Neural cell (in vitro differentiated cells): Measurements from ENCODE around the gene TSPAN14.

Source experiments
- CTCF ChIP-seq: fragments of 450-650 bp; IDR thresholded peaks from 2 replicates; pipeline ENCODE4 v1.5.1; 2014; ENCODE audit warnings: antibody characterized with exemption, mild to moderate bottlenecking, moderate library complexity; ENCODE audit not compliant: poor library complexity, severe bottlenecking
- EP300 ChIP-seq: fragments of 450-650 bp; conservative IDR thresholded peaks from 2 replicates; pipeline ENCODE4 v1.6.1; 2014; ENCODE audit warnings: antibody characterized with exemption, mild to moderate bottlenecking, moderate library complexity; ENCODE audit not compliant: poor library complexity, severe bottlenecking
- EZH2 ChIP-seq: fragments of 200-600, 300-800 bp; shearing (Covaris generic), sonication (generic); IDR thresholded peaks from 2 replicates; pipeline ENCODE4 v1.6.1; 2014; ENCODE audit warnings: antibody characterized with exemption, low read length, borderline replicate concordance, mild to moderate bottlenecking; ENCODE audit not compliant: insufficient read depth, poor library complexity, severe bottlenecking
- RAD21 ChIP-seq: fragments of 450-650 bp; conservative IDR thresholded peaks from 2 replicates; pipeline ENCODE4 v1.6.1; 2014; ENCODE audit warnings: antibody characterized with exemption, mild to moderate bottlenecking, moderate library complexity
- REST ChIP-seq: IDR thresholded peaks from 2 replicates; pipeline ENCODE4 v1.6.1; 2012; ENCODE audit warnings: borderline replicate concordance
- SMC3 ChIP-seq: fragments of 450-650 bp; conservative IDR thresholded peaks from 2 replicates; pipeline ENCODE4 v1.6.1; 2014; ENCODE audit warnings: antibody characterized with exemption, mild to moderate bottlenecking, moderate library complexity; ENCODE audit not compliant: poor library complexity
- TAF1 ChIP-seq: IDR thresholded peaks from 2 replicates; pipeline ENCODE4 v1.6.1; 2012; ENCODE audit warnings: low read depth

DNA sequence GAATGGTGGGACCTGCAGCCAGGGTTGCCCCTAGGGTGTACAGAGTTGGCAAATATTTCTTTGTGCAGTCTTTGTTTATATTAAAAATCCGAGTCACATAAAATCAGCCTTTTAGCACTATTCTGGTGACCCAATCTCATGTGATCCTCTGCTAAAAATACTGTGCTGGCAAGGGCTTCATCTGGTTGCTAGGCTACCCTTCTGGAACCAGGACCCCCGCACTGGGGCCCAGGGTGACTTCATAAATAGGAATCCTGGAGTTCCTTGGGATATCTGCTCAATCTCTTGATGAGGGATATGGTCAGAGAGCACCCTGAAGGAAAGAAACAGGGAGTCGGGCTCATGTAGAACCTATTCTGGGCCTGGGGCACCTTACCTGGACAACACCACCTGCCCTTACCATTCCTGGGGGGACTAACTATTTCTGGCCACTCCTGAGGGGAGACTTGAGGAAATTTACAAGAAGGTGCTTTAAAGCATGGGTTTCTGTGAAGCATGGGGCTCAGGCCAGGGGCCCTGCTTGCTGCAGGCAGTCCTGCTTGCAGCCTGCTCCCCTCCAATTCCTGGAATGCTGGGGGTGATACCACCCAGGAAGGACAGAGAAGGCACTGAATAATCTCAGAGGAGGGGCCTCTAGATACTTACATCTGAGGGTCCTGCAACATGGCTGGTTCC, 128.3 kb downstream of the TSPAN14 start:
- TF ChIP-seq CTCF (no peak), SMC3 (no peak), EP300 (no peak), TAF1 (no peak), EZH2 (no peak), RAD21 (no peak), REST (no peak)
